SK-N-MC (cell line): ENCODE data around the gene DLG2.

Experiments
- EZH2 ChIP-seq: fragments of 200-600 bp; sonication (generic); IDR thresholded peaks from one replicate; pipeline ENCODE4 v1.6.1; 2017; ENCODE audit warnings: antibody characterized with exemption
- POLR2AphosphoS5 ChIP-seq: IDR thresholded peaks from 2 replicates; pipeline ENCODE4 v1.6.1; 2012; ENCODE audit warnings: mild to moderate bottlenecking, low read depth, low read length, borderline replicate concordance

DNA sequence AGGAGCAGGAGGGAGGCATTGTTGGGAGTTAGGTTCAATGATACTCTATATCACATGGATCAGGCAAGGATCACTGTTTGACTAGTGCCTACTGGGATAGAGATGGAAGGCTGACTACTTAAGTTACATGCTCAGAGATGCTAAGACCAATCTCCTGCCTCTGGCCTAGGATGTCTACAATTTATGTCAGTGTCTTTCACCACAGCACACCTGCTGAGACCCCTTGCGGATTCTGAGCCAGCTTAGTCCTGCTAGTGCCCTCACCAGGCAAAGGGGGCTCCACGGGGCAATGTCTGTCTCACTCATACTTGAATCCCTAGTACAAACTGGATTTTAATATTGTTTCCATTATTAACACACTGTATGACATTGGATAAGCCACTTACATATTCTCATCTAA lies 732.5 kb downstream of the DLG2 start:
- no peak for TF ChIP-seq POLR2AphosphoS5
- no peak for TF ChIP-seq EZH2
